ENCODE data around the gene CPZ. TPM values are rescaled to one million over a fixed set of nuclear protein-coding genes. Genes with fewer than 3 reads are reported as not detected.

The CPZ gene
- total RNA-seq, 4 donors from 2014 or later = 0.32 to 4.2 (median 2.1) TPM

- Histone ChIP-seq H3K27me3 (peaks cover 80% of the 10 kb centered on the region), H3K27ac (no peak overlapping the region), H3K36me3 (no peaks in the 10 kb centered on the region), H3K4me3 (no peak overlapping the region), H3K4me1 (peaks cover 2% of the 10 kb centered on the region), H3K9me3 (no peaks in the 10 kb centered on the region)
- 44% methylated on average over 4 of the region's 7 CpGs for WGBS
- TF ChIP-seq POLR2AphosphoS5 (IDR thresholded peaks at IDR 0.05) = no peak
- no peak for TF ChIP-seq POLR2A (IDR thresholded peaks at IDR 0.05)
- TF ChIP-seq EP300 (IDR thresholded peaks at IDR 0.05) = no peak
- no peak for TF ChIP-seq CTCF (IDR thresholded peaks at IDR 0.05)
- peak in 1 of 2 donors; percentile 53 for DNase-seq (ENCODE audit: low spot score in 2 of 2)
These were observed 6.8 kb upstream of the CPZ start for GRCh38 chr4:8585721-8586212.

- peaks cover 80% of the 10 kb centered on the region for H3K27me3 ChIP-seq
- no peak overlapping the region for H3K4me3 ChIP-seq
- 67% methylated on average over 1 of the region's 5 CpGs for WGBS
- no peaks in the 10 kb centered on the region for H3K9me3 ChIP-seq
- no peak for TF ChIP-seq EP300 (IDR thresholded peaks at IDR 0.05)
- no peak for TF ChIP-seq POLR2AphosphoS5 (IDR thresholded peaks at IDR 0.05)
- TF ChIP-seq CTCF (IDR thresholded peaks at IDR 0.05) = no peak
- TF ChIP-seq POLR2A (IDR thresholded peaks at IDR 0.05) = no peak
- no peaks in the 10 kb centered on the region for H3K4me1 ChIP-seq
- peak in 1 of 2 donors; percentile 58 for DNase-seq (ENCODE audit: low spot score in 2 of 2)
- no peak overlapping the region for H3K27ac ChIP-seq
- H3K36me3 ChIP-seq = no peaks in the 10 kb centered on the region
These were observed 6.3 kb upstream of the CPZ start for GRCh38 chr4:8586246-8586645.

GRCh38 chr4:8586671-8587468 is 5.7 kb upstream of the CPZ start:
- Histone ChIP-seq H3K9me3 (no peaks in the 10 kb centered on the region), H3K4me3 (no peak overlapping the region), H3K27ac (no peak overlapping the region), H3K36me3 (no peaks in the 10 kb centered on the region), H3K4me1 (no peaks in the 10 kb centered on the region), H3K27me3 (peaks cover 80% of the 10 kb centered on the region)
- 76% methylated on average over 30 of the region's 37 CpGs for WGBS
- TF ChIP-seq EP300 (IDR thresholded peaks at IDR 0.05) (no peak), CTCF (IDR thresholded peaks at IDR 0.05) (no peak), POLR2A (IDR thresholded peaks at IDR 0.05) (no peak), POLR2AphosphoS5 (IDR thresholded peaks at IDR 0.05) (no peak)
- peak; percentile 41 to 74 for DNase-seq (ENCODE audit: low spot score in 2 of 2)

GRCh38 chr4:8587469-8588195 is 4.9 kb upstream of the CPZ start:
- H3K27me3 ChIP-seq = peaks cover 80% of the 10 kb centered on the region
- H3K4me1 ChIP-seq = peaks cover 4% of the 10 kb centered on the region
- H3K9me3 ChIP-seq = no peaks in the 10 kb centered on the region
- H3K36me3 ChIP-seq = no peaks in the 10 kb centered on the region
- H3K4me3 ChIP-seq = no peak overlapping the region
- DNase-seq (ENCODE audit: low spot score in 2 of 2) = peak; percentile 43 to 58
- WGBS = 83% methylated on average over 13 of the region's 18 CpGs
- H3K27ac ChIP-seq = no peak overlapping the region
- TF ChIP-seq POLR2A (IDR thresholded peaks at IDR 0.05) (no peak), CTCF (IDR thresholded peaks at IDR 0.05) (no peak), EP300 (IDR thresholded peaks at IDR 0.05) (no peak), POLR2AphosphoS5 (IDR thresholded peaks at IDR 0.05) (no peak)

- no peaks in the 10 kb centered on the region for H3K9me3 ChIP-seq
- peaks cover 80% of the 10 kb centered on the region for H3K27me3 ChIP-seq
- H3K4me3 ChIP-seq = no peak overlapping the region
- 100% methylated on average over 2 of the region's 2 CpGs for WGBS
- no peak for DNase-seq (ENCODE audit: low spot score in 2 of 2)
- no peak overlapping the region for H3K27ac ChIP-seq
- no peaks in the 10 kb centered on the region for H3K36me3 ChIP-seq
- TF ChIP-seq POLR2AphosphoS5 (IDR thresholded peaks at IDR 0.05) (no peak), EP300 (IDR thresholded peaks at IDR 0.05) (no peak), POLR2A (IDR thresholded peaks at IDR 0.05) (no peak), CTCF (IDR thresholded peaks at IDR 0.05) (no peak)
- H3K4me1 ChIP-seq = peaks cover 9% of the 10 kb centered on the region
These were observed 4.4 kb upstream of the CPZ start for GRCh38 chr4:8588196-8588470.

All from suprapubic skin (tissue), 4 donors.